Large intestine (tissue), 3 donors: Measurements from ENCODE around the gene NRXN3. TPM values are rescaled to one million over a fixed set of nuclear protein-coding genes. Genes with fewer than 3 reads are reported as not detected.

Experiments used
- DNase-seq, 2 donors: peaks; one replicate each; pipeline versions ENCODE4 v3.0.0 to v3.0.0-alpha.2; 2013
- H3K27ac ChIP-seq: one replicate; pipeline ENCODE4 v1.5.1; 2013; ENCODE audit warnings: low read length
- H3K27me3 ChIP-seq: 2 replicates; pipeline ENCODE4 v1.6.1; 2013; ENCODE audit warnings: low read length; ENCODE audit not compliant: control insufficient read depth, insufficient read depth
- H3K36me3 ChIP-seq: 2 replicates; pipeline ENCODE4 v1.6.1; 2013; ENCODE audit warnings: low read length; ENCODE audit not compliant: control insufficient read depth, insufficient read depth
- H3K4me1 ChIP-seq: one replicate; pipeline ENCODE4 v1.6.1; 2013; ENCODE audit warnings: low read length; ENCODE audit not compliant: control insufficient read depth, insufficient read depth
- H3K4me3 ChIP-seq: one replicate; pipeline ENCODE4 v1.5.1; 2013; ENCODE audit warnings: low read length
- H3K9me3 ChIP-seq: one replicate; pipeline ENCODE4 v1.6.1; 2013; ENCODE audit warnings: mild to moderate bottlenecking, low read depth, low read length, moderate library complexity; ENCODE audit not compliant: control insufficient read depth
- WGBS: methylation state at CpG from one replicate; pipeline ENCODE4 v1.1.5; 2013; ENCODE audit warnings: low lambda C conversion rate; ENCODE audit not compliant: insufficient coverage; 5-methylcytosine and 5-hydroxymethylcytosine counted together
- polyA plus RNA-seq: library from polyadenylated mRNA; unstranded; fragments of 120-200 nt; gene quantifications from one replicate; pipeline ENCODE4 v1.2.1, GENCODE V29; 2013

Gene NRXN3
- polyA plus RNA-seq, 1 donor, result 12.8 TPM

- Histone ChIP-seq H3K4me3 (no peak overlapping the region), H3K4me1 (no peaks in the 10 kb centered on the region), H3K27me3 (no peaks in the 10 kb centered on the region), H3K36me3 (no peaks in the 10 kb centered on the region), H3K27ac (no peak overlapping the region), H3K9me3 (no peaks in the 10 kb centered on the region)
- DNase-seq, result no peak
- no CpG with 5 or more reads among the region's 4 CpGs for WGBS
Observed at GRCh38 chr14:78857974-78858373, 687.8 kb downstream of the NRXN3 start.

- Histone ChIP-seq H3K9me3 (no peaks in the 10 kb centered on the region), H3K27ac (no peak overlapping the region), H3K4me1 (no peaks in the 10 kb centered on the region), H3K36me3 (no peaks in the 10 kb centered on the region), H3K27me3 (no peaks in the 10 kb centered on the region), H3K4me3 (no peak overlapping the region)
- 0% methylated on average over 3 of the region's 4 CpGs for WGBS
- DNase-seq, result peak in 1 of 2 donors; percentile 12
Observed at GRCh38 chr14:78863143-78863542, 693.0 kb downstream of the NRXN3 start.

- no peak for DNase-seq
- no peaks in the 10 kb centered on the region for H3K27me3 ChIP-seq
- no peak overlapping the region for H3K4me3 ChIP-seq
- no peaks in the 10 kb centered on the region for H3K36me3 ChIP-seq
- 80% methylated on average over 1 of the region's 1 CpG for WGBS
- H3K9me3 ChIP-seq, result no peaks in the 10 kb centered on the region
- no peak overlapping the region for H3K27ac ChIP-seq
- H3K4me1 ChIP-seq, result no peaks in the 10 kb centered on the region
Observed at GRCh38 chr14:78872837-78873236, 702.7 kb downstream of the NRXN3 start.

- no peak overlapping the region for H3K4me3 ChIP-seq
- no peaks in the 10 kb centered on the region for H3K9me3 ChIP-seq
- DNase-seq, result no peak
- no peaks in the 10 kb centered on the region for H3K36me3 ChIP-seq
- H3K27me3 ChIP-seq, result no peaks in the 10 kb centered on the region
- H3K4me1 ChIP-seq, result no peaks in the 10 kb centered on the region
- WGBS, result no CpG with 5 or more reads among the region's 2 CpGs
- H3K27ac ChIP-seq, result no peak overlapping the region
Observed at GRCh38 chr14:78873581-78873980, 703.4 kb downstream of the NRXN3 start.

DNA sequence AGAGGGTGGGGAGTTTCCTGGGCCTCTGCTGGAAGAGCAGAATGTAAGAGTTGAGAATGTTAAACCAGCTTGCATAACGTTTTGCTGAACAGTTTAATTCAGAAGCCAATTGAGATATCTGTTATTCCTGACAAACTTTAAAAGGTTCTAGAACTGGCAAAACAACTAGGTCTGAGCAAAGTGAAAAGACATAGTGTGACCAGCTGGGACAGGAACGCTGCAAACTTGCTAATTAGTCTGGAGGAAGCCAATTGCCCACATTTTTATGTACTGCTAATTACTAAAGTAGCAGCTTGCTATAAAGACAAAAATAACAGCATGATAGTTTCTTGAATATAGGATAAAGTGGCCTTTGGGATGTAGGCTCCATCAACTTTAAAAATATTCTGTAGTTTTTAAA, 704.9 kb downstream of the NRXN3 start:
- Histone ChIP-seq H3K27ac (no peak overlapping the region), H3K4me1 (no peaks in the 10 kb centered on the region), H3K4me3 (no peak overlapping the region), H3K9me3 (no peaks in the 10 kb centered on the region), H3K27me3 (no peaks in the 10 kb centered on the region), H3K36me3 (no peaks in the 10 kb centered on the region)
- WGBS, result 60% methylated on average over 1 of the region's 2 CpGs
- DNase-seq, result no peak

DNA sequence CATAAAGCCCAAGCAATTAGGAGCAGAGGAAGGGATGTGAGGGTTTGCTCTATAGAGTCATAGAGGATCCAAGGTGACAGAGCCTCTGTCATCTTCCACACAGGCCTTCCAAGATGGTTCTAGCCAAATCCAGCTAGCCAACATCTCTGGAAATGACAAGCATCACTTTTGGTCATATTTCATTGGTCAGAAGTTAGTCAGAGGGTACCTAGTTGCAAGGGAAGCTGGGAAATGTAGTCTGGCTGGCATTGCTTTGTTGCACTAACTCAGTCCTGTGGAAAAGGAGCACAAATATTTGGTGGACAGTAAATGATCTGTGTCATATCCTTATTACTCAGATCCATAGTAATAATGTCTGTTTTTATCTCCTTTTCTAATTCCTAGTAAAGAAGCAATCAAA, 715.7 kb downstream of the NRXN3 start:
- Histone ChIP-seq H3K4me3 (no peak overlapping the region), H3K9me3 (no peaks in the 10 kb centered on the region), H3K27ac (no peak overlapping the region), H3K4me1 (no peaks in the 10 kb centered on the region), H3K36me3 (no peaks in the 10 kb centered on the region), H3K27me3 (no peaks in the 10 kb centered on the region)
- no peak for DNase-seq

- Histone ChIP-seq H3K27me3 (no peaks in the 10 kb centered on the region), H3K4me1 (no peaks in the 10 kb centered on the region), H3K36me3 (no peaks in the 10 kb centered on the region), H3K27ac (no peak overlapping the region), H3K9me3 (no peaks in the 10 kb centered on the region), H3K4me3 (no peak overlapping the region)
- no peak for DNase-seq
- no CpG with 5 or more reads among the region's 2 CpGs for WGBS
Observed at GRCh38 chr14:78897443-78897842, 727.3 kb downstream of the NRXN3 start.

DNA sequence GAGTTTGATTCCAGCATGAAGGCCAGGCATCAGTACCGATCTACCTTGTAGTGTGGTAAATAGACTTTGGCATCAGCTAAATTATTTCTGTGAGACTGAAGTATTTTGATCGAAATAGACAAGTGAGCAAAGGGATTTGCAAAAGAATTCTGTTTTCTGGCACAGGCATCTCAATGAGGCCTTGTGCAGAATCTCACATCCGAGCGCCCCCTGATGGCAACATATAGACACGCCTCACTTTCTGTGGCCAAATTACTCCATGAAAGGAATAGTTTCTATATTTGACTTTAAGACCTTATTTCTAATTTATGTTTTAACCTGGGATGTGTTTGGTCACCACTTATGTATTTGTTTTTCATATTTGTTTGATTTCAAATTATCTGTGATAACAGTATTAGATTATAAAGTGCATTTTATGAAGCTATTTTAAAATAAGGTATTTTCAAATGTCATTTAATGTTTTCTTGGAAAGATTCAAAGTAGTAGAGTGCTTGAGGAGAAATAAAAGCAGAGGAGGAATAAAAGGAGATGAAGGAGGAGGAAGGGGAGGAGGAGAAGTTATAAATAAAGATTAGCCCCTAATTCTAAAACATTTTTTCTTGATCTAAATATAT, 731.9 kb downstream of the NRXN3 start:
- Histone ChIP-seq H3K27me3 (no peaks in the 10 kb centered on the region), H3K36me3 (no peaks in the 10 kb centered on the region), H3K27ac (no peak overlapping the region), H3K9me3 (no peaks in the 10 kb centered on the region), H3K4me1 (no peaks in the 10 kb centered on the region), H3K4me3 (no peak overlapping the region)
- WGBS, result no CpG with 5 or more reads among the region's 5 CpGs
- DNase-seq, result no peak

- Histone ChIP-seq H3K9me3 (no peaks in the 10 kb centered on the region), H3K4me1 (no peaks in the 10 kb centered on the region), H3K4me3 (no peak overlapping the region), H3K27me3 (no peaks in the 10 kb centered on the region), H3K27ac (no peak overlapping the region), H3K36me3 (no peaks in the 10 kb centered on the region)
- no peak for DNase-seq
- 84% methylated on average over 3 of the region's 3 CpGs for WGBS
Observed at GRCh38 chr14:78904094-78904493, 733.9 kb downstream of the NRXN3 start.

GRCh38 chr14:78917462-78917861, 747.3 kb downstream of the NRXN3 start:
- Histone ChIP-seq H3K9me3 (no peaks in the 10 kb centered on the region), H3K27ac (no peak overlapping the region), H3K4me3 (no peak overlapping the region), H3K36me3 (no peaks in the 10 kb centered on the region), H3K4me1 (no peaks in the 10 kb centered on the region), H3K27me3 (no peaks in the 10 kb centered on the region)
- DNase-seq, result no peak
- 100% methylated on average over 1 of the region's 1 CpG for WGBS

GRCh38 chr14:78921856-78922255, 751.7 kb downstream of the NRXN3 start:
- no peaks in the 10 kb centered on the region for H3K36me3 ChIP-seq
- 33% methylated on average over 1 of the region's 2 CpGs for WGBS
- no peaks in the 10 kb centered on the region for H3K27me3 ChIP-seq
- no peaks in the 10 kb centered on the region for H3K4me1 ChIP-seq
- no peak overlapping the region for H3K4me3 ChIP-seq
- no peaks in the 10 kb centered on the region for H3K9me3 ChIP-seq
- DNase-seq, result no peak
- no peak overlapping the region for H3K27ac ChIP-seq
